ENCODE data around the gene GPRIN2.

The GPRIN2 gene

GRCh38 chr10:46554166-46554781, 2.2 kb downstream of the GPRIN2 start:
- no peaks in the 10 kb centered on the region for H3K9me3 ChIP-seq (ENCODE audit: control insufficient read depth, insufficient read depth, low read length)
- no peaks in the 10 kb centered on the region for H3F3A ChIP-seq (ENCODE audit: control insufficient read depth, insufficient read depth)
- H3K36me3 ChIP-seq (ENCODE audit: control insufficient read depth, low read length): no peaks in the 10 kb centered on the region
- no peaks in the 10 kb centered on the region for H3K79me2 ChIP-seq (ENCODE audit: control insufficient read depth, low read length)
- no peak overlapping the region for H3K27ac ChIP-seq (ENCODE audit: low read depth, low read length)
- H3K9me2 ChIP-seq (replicated peaks; ENCODE audit: control insufficient read depth, low read length): no peaks in the 10 kb centered on the region
- no peak overlapping the region for H3K4me2 ChIP-seq (ENCODE audit: low read length)
- no peaks in the 10 kb centered on the region; the same call in 1 of the 2 replicates for H4K20me1 ChIP-seq (ENCODE audit: control insufficient read depth, insufficient read depth, low read depth, low read length)
- H3K27me3 ChIP-seq (ENCODE audit: control insufficient read depth, low read length): no peaks in the 10 kb centered on the region
- no peak overlapping the region for H3K4me3 ChIP-seq (ENCODE audit: low read length)
- H3K4me1 ChIP-seq (ENCODE audit: control insufficient read depth, low read length): no peaks in the 10 kb centered on the region
- TF ChIP-seq CTCF (IDR thresholded peaks at IDR 0.05; ENCODE audit: low read depth, low read length, poor library complexity, severe bottlenecking) (no peak), EZH2phosphoT487 (IDR thresholded peaks at IDR 0.05; ENCODE audit: borderline replicate concordance, low read length) (no peak)

GRCh38 chr10:46553238-46554049, 3.0 kb downstream of the GPRIN2 start:
- Histone ChIP-seq H3K4me1 (ENCODE audit: control insufficient read depth, low read length) (no peaks in the 10 kb centered on the region), H3K36me3 (ENCODE audit: control insufficient read depth, low read length) (no peaks in the 10 kb centered on the region), H3K4me3 (ENCODE audit: low read length) (no peak overlapping the region), H3F3A (ENCODE audit: control insufficient read depth, insufficient read depth) (no peaks in the 10 kb centered on the region), H3K79me2 (ENCODE audit: control insufficient read depth, low read length) (no peaks in the 10 kb centered on the region), H3K9me2 (replicated peaks; ENCODE audit: control insufficient read depth, low read length) (no peaks in the 10 kb centered on the region), H3K27ac (ENCODE audit: low read depth, low read length) (no peak overlapping the region), H4K20me1 (ENCODE audit: control insufficient read depth, insufficient read depth, low read depth, low read length) (no peaks in the 10 kb centered on the region; the same call in 1 of the 2 replicates), H3K27me3 (ENCODE audit: control insufficient read depth, low read length) (no peaks in the 10 kb centered on the region), H3K9me3 (ENCODE audit: control insufficient read depth, insufficient read depth, low read length) (no peaks in the 10 kb centered on the region), H3K4me2 (ENCODE audit: low read length) (no peak overlapping the region)
- no peak for TF ChIP-seq EZH2phosphoT487 (IDR thresholded peaks at IDR 0.05; ENCODE audit: borderline replicate concordance, low read length)
- no peak for TF ChIP-seq CTCF (IDR thresholded peaks at IDR 0.05; ENCODE audit: low read depth, low read length, poor library complexity, severe bottlenecking)

GRCh38 chr10:46552526-46553237, 3.8 kb downstream of the GPRIN2 start:
- no peaks in the 10 kb centered on the region for H3K4me1 ChIP-seq (ENCODE audit: control insufficient read depth, low read length)
- no peak overlapping the region for H3K4me2 ChIP-seq (ENCODE audit: low read length)
- TF ChIP-seq CTCF (IDR thresholded peaks at IDR 0.05; ENCODE audit: low read depth, low read length, poor library complexity, severe bottlenecking) (no peak), EZH2phosphoT487 (IDR thresholded peaks at IDR 0.05; ENCODE audit: borderline replicate concordance, low read length) (no peak)
- H3K27ac ChIP-seq (ENCODE audit: low read depth, low read length): no peak overlapping the region
- no peaks in the 10 kb centered on the region for H3F3A ChIP-seq (ENCODE audit: control insufficient read depth, insufficient read depth)
- H3K4me3 ChIP-seq (ENCODE audit: low read length): no peak overlapping the region
- no peaks in the 10 kb centered on the region for H3K9me2 ChIP-seq (replicated peaks; ENCODE audit: control insufficient read depth, low read length)
- no peaks in the 10 kb centered on the region for H3K36me3 ChIP-seq (ENCODE audit: control insufficient read depth, low read length)
- no peaks in the 10 kb centered on the region; the same call in 1 of the 2 replicates for H4K20me1 ChIP-seq (ENCODE audit: control insufficient read depth, insufficient read depth, low read depth, low read length)
- H3K9me3 ChIP-seq (ENCODE audit: control insufficient read depth, insufficient read depth, low read length): no peaks in the 10 kb centered on the region
- no peaks in the 10 kb centered on the region for H3K79me2 ChIP-seq (ENCODE audit: control insufficient read depth, low read length)
- H3K27me3 ChIP-seq (ENCODE audit: control insufficient read depth, low read length): no peaks in the 10 kb centered on the region

Data from DOHH2 (cell line).